ENCODE data around the gene TRMO.

The TRMO gene

DNA sequence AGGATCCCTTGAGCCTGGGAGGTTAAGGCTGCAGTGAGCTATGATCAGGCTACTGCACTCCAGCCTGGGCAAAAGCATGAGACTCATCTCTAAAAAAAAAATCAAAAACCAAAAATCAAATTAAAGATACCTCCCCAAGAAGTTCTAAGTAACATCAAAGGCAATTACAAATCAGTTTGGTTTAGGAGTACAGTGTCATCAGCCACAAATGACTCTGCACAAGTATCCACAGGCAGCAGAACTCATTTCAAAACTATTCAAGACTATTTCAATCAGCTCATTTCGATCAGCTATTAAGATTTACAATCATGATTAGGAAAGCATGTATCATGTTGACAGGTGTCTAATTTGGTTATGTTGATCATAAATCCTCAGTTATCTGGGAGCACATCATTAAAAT, 19.1 kb downstream of the TRMO start:
- no peak for DNase-seq (ENCODE audit: low read depth)

DNA sequence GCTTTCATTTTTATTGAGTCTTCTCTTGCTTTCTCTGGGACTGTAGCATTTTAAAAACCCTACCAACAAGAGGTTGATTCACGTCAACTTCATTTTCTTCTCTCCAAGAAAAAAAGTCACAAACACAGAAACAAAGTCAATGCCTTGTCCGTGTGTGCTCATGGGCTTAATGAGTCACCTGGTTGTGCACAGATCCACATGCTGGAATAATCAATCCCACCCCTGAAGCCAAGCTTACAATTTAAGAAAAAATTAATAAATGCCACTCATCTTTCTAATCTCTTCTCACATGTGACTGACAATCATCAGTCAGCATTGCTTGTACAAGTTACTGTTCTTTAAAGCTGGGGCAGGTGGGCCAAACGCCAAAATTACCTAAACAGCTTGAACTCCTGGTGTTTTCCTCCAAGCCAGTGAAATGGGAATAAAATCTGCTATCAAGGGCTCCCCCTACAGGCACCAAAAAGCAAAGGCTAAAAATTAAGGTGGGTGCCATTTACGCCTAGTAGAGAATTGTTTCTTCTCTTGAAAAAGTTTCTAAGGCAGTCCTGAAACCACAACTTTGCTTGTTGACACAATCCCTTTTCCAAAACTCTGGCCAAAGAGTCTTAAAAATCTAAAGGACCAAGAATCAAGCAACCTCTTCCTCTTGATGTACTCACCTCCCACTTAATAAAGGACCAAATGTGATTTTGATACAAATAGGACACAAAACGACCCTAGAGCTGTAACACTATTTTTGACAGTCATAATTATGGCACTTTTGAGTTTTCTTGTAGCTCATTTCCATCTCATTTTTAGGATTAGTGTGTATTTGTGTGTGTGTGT, 21.3 kb downstream of the TRMO start:
- no peak for DNase-seq (ENCODE audit: low read depth)

DNA sequence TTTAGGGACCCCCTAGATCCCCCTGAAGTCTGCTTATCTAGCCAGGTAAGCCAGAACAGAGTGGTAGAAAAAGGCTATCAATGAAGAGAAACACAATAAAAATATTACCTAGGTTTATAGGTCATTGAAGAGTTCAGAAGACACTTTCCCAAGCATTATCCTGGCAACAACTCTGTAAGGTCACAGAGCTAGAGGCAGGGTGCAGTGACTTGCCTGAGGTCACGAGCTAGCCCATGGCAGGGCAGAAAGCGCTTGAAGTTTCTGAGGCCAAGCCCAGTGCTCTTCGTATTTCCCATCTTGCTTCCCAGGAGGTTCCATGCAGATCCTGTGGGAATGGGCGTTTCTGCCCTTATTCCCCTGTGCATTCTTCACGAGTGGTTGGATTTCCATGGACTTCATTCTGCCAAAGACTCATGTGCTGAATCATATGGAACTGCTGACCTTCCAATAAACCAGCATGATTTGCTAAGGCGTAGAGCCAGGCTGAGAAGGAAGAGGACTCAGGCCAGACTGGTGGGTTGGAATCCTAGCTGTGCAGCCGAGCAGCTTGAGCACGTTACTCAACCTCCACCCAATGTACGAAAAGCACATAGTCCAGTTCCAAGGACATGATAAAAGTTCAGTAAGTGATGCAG, 22.1 kb downstream of the TRMO start:
- no peak for DNase-seq (ENCODE audit: low read depth)

DNA sequence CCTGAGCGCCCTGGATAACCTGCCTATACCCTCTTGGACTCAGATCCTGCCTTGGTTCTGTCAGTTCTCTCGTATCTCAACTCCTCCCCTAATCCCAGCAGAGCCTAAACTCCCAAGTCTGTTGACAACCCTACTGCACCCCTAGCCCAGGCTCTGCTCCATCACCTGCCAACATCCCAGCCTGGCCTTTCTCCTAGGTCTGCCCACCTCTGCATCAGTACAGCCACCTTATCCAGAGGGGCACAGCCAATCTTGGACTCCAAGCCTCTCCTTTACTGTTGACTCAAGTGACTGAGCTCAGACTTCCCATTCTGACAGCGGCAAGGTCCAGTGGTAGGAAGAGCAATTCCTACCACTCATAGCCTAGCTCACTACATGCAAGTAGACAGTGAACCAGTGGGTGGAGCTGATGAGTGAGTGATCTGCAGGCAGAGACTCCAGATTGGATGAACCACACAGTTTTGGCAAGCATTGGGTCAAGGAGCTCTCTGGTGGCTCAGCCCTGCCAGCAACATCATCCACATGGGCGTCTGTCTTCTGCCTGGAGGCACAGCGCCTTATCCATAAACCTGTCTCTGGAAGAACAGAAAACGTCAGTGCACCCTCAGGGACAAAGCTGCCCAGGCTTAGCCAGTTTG, 26.5 kb downstream of the TRMO start:
- DNase-seq (ENCODE audit: low read depth) = no peak

DNA sequence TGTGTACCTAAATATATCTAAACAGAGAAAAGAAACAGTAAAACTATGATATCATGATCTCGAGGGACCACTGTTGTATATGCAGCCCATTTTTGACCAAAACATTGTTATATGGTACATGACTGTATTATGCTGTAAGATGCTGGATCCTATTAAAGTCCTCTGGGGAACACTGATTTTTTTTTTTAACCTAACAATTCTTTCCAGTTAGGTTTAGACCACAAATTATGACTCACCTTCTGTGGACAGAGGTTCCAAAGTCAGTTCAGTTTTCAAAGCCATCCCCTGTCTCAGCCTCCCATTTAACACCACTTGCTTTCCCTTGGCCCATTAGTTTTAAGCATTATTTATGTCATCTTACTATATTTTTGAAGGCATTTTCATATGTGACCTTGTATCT, 27.1 kb downstream of the TRMO start:
- no peak for DNase-seq (ENCODE audit: low read depth)

DNA sequence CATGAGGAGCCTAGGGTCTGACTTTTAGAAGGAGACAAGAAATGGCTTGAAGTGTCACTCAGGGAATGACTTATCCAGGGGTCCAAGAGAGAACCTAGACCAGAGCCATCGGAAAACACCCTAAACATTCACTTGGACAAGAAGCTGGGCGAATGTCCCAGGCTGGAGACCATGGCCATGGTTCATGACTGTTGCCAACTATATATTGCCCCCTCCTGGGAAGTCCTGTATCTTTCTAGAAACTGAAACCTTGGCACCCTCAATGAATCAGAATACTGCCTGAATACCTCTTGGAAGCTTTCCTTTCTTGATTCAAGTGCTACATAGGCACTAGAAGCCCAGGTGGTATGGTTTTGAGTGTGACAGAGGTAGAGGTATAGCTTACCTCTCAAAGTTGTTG, 29.9 kb downstream of the TRMO start:
- DNase-seq (ENCODE audit: low read depth) = no peak

DNA sequence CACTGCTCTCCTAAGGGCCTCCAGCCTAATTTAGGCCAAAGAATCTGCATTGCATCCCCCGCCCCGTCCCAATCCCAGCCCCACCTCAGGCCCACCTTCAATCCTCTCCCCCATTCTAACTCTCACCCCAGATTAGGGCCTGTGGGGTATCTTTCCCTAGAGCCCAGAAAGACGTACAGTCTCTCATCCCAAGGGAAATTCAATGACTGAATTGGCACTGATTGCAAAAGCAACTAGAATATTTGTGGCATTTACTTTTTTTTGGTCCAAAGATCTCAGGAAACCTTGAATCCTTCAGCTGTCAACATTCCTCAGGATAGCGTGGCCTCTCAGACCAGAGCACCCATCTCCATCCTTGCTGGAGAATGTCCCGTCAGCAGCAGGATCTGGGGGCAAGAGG, 30.6 kb downstream of the TRMO start:
- DNase-seq (ENCODE audit: low read depth) = no peak

DNA sequence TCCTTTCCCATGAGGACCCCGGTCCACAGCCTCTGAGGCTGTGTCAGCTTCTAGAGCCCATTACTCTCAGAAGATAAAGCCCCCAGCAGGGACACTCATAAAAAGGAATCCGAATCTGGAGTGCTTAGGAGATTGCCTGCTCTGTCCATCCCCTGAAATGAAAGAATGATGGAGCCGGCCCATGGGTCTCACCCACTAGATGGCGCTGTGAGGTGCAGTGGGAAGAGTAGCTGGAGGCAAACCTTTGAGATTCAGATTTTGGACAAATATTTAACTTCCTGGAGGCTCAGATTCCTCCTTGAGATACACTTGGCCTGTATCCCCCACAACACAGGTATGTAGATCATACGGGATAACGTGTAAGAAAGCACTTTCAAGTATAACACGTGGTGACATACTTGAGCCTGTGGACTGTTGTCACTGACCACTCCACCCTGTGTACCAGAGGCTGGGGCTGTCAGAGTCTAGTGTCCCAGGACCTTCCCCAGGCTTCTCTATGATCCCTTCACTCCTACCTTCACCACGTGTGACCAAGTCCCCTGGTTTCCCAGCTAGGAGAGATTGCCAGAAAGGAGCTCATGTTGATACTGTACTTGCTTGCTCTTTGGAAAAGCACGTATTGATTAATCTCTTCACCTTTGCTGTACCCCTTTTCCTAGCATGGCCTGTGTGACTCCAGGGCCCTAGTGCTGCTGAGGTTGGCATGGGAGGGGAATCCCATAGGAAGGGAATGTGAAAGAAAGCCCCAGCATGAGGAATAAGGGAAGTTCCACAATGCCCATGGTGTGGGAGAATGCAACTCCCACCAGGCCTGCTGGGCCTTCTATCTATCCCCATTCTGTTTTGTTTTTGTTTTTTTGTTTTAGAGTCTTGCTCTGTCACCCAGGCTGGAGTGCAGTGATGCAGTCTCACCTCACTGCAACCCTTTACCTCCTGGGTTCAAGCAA, 32.1 kb downstream of the TRMO start:
- DNase-seq (ENCODE audit: low read depth) = peak; percentile 40

DNA sequence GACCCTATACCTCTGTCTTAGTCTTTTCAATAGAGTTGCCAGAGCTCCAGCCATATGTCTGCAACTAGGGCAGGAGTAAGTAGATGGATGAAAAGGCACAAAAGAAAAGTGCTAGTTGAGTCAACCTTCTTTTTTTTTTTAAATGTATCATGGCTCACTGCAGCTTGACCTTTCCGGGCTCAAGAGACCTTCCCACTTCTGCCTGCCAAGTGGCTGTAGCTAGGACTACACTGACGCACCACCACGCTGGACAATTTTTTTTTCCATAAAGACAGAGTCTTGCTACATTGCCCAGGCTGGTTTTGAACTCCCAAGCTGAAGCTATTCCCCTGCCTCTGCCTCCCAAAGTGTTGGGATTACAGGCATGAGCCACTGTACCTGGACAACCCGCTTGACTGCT, 42.0 kb downstream of the TRMO start:
- DNase-seq (ENCODE audit: low read depth) = no peak

DNA sequence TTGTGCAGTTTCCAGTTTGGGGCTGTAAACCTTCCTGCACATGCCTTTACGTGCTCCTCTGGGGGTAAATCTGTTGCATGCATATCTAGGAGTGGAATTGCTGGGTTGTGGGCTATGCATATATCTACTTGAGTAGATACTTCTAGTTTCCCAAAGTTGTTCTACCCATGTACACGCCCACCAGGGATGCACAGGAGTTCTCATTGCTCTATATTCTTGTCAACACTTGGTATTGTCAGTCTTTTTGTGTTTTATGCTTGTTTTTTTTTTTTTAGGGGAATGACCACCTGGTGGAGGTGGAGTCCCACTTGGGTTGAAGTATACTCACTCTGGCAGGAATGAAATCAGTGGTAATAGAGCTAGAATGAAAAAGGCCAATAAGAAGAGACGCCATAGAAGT, 46.2 kb downstream of the TRMO start:
- no peak for DNase-seq (ENCODE audit: low read depth)

DNA sequence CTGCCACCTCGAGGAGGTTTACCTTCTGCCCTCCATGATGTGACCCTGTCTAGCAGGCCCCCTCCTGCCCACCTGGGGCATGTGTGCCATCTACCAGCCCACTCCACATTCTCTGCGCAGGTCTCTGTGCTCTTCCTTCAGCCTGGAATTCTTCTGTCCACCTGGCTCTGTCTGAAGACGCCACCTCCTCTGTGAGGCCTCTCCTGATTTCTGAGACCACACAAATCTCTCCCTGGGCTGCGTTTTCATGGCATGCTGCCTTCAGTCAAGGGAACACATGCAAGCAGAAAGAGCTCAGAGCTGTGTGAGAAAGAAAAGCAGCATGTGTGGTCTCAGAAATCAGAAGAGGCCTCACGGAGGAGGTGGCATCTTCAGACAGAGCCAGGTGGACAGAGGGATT, 47.2 kb downstream of the TRMO start:
- DNase-seq (ENCODE audit: low read depth) = no peak

DNA sequence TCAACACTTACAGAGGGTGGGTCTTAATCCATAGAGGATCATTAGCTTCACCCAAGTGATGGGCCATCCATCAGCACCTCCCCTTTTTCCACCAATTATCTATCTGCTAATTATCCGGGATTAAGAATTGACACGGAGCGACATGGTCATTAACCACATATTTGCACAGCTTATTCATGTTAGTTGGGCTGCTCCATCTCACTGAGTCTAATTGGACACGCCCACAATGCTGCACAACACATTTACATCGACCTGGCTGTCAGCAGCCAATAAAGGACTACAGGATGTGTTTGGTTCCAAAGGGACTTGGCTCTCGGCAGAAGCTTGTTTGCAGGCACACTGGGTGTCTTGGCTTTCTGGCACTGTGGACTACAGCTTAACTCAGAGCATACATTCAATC, 47.7 kb downstream of the TRMO start:
- no peak for DNase-seq (ENCODE audit: low read depth)

DNA sequence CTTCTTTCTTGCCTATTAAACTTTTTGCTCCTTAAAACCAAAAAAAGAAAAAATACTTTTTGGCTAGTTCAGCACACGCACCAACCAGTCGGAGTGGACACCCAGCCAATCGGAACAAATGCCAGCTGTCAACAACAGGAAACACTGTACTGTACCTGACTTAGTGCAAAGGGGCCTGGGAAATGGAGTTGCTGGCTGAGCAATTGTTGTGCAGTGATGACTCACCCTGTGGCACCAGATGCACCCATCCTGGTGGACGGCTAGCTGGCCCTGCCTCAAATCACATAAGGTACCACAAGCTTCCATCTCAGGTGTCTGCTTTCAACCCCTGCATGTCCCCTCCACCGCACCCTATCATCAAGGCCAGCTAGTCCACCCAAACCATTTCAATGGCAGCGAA, 48.4 kb downstream of the TRMO start:
- DNase-seq (ENCODE audit: low read depth) = no peak

DNA sequence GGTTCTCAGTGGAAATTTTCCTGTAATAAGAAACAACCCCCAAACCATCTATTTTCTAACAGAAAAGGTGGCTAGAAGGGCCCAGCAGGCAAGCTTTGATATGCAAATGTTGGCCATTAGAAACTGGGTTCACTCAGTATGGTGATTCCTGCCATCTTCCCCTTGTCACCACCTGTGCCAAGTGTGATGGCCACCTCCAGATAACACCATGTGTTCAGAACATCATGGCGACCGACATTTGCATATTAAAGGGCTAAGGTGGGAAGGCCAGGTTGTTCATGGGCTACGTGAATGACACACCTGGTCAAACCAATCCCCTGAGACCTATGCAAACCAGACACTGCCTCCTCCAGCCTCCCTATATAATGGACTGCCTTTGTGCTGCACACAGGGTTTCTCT, 48.9 kb downstream of the TRMO start:
- DNase-seq (ENCODE audit: low read depth) = no peak

DNA sequence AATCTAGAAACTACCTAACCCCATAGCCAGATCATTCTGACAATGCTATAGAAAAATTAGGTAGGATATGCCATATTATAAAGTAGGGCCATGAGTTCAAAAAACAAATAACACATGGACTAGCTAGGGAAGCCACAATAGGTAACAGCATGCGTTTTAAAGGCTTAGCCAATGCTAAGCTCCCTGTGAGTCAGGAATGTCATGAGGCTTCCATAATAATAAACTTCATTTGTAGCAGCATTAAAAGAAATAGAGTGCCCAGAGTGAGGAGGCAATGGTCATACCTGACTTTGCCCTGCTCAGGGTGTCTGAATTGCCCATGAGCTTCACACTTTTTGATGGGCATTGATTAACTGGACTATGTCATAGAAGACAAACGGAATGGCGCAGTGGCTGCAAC, 53.4 kb downstream of the TRMO start:
- no peak for DNase-seq (ENCODE audit: low read depth)

DNA sequence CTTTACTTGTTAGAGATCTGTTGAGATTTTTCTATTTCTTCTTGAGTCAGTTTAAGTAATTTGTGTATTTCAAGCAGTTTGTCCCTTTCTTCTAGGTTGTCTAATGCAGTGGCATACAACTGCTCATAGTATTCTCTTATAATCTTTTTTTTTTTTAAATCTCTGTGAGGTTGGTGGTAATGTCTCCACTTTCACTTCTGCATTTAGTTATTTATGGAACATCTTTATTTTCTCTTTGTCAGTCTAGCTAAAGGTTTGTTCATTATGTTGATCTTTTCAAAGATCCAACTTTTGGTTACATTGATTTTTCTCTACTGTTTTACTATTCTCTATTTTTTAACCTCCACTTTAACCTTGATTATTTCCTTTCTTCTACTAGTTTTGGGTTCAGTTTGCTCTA, 55.5 kb downstream of the TRMO start:
- no peak for DNase-seq (ENCODE audit: low read depth)

DNA sequence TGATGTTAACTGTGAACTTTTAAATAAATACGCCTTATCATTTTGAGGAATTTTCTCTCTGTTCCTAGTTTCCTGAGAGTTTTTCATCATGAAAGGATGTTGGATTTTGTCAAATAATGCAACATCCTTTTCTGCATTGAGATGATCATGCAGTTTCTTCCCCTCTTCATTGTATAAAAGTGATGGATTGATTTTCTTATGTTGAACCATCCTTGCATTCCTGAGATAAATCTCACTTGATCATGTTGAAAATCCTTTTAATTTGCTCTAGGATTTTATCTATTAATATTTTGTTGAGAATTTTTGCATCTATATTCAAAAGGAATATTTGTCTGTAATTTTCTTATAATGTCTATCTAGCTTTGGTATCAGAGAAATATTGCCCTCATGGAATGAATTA, 56.0 kb downstream of the TRMO start:
- DNase-seq (ENCODE audit: low read depth) = no peak

DNA sequence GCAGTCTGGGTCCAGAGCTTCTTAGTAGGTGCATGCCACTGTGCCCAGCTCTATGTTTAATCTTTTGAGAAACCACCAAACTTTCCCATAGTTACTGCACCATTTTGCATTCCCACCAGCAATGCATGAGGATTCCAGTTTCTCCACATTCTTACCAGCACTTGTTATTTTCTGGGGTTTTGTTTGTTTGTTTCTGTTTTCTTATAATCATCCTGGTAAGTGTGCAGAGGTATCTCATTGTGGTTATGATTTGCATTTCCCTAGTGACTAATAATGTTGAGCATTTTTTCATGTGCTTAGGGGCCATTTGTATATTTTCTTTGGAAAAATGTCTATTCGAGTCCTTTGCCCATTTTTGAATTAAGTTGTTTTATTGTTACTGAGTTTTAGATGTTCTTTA, 57.9 kb downstream of the TRMO start:
- no peak for DNase-seq (ENCODE audit: low read depth)

DNA sequence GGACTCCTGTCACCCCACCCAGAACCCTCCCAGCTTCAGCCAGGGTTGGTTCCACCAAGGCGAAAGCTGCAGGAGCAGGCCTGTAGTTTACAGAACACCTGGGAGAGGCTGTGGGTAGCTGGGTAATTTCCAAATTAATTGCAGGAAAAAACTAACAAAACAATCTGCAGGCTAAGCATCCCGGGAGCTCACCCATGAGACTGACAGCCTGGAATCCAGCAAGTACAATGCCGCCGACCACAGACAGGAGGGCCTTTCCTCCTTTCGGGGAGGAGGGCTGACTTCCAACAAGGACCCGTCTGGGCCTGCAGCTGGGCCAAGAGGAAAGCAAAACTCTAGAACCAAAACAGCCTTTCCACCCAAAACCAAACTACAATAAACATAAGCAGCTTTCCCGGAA, 59.0 kb downstream of the TRMO start:
- no peak for DNase-seq (ENCODE audit: low read depth)

DNA sequence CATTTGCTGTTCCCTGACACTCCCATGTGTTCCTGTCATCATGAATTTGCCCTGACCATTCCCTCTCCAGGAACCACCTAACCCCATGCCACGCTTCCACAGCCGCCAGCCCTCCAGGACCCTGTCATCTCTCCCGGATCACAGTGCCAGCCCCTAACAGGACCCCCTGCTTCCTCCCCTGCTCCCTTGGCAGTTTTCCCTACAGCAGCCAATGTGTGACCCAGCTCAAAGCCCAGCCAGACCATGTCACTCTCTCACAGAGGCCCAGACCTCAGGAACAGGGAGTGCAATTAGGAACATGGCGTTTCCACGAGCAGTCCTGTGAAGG, 61.2 kb downstream of the TRMO start:
- DNase-seq (ENCODE audit: low read depth) = no peak

DNA sequence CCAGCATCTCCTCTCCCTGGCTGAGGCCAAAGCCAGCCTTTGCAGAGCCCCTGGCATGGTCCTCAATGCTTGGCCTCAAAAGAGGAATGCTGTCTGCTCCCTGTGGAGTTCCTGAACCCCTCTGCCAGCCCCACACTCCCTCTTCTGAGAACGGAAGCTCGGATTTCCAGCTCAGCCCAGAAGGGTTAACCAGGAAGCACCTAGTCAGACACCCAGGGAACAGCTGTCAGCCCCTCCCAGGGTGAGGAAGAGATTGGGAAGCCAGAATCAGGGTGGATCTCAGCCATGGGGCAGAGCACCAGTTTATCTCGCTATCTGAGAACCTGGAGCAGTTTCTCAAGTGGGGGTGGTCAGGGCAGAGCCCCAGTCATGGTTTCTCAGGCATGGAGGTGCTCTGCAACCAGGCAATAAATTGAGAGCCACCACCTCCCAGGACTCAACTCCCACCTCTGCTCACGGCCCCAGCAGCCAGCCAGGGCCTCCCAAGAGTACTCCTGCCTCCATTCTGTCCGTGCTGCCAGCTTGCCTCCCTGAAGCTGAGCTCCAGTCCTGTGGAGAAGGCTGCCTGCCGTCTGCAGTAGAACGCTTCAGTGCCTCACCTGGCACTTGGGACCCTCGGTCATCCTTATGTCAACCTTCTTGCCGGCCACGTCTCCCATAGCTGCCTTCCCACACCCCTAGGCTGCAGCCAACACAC, 61.7 kb downstream of the TRMO start:
- no peak for DNase-seq (ENCODE audit: low read depth)

DNA sequence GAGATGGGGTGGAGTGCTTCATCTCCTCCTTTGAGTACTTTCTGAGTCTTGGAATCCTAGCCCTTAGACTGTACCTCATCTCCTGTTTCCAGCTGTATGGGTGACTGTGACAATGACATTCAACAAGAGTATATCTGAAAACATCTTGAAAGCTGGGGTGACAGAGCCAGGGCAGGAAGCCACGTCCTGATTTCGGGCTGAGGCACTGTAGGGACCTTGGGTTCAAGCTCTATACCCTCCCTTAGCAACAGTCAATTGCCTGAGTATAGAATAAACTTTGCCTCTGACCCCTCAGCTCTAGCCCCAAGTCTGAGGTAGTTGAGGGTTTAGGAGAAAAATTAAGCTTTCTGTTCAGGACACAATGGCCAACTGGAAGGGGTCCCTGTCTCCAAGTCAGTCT, 63.0 kb downstream of the TRMO start:
- DNase-seq (ENCODE audit: low read depth) = no peak
